Liver (tissue), 9 donors: ENCODE results near the gene DEK. TPM values are rescaled to one million over a fixed set of nuclear protein-coding genes. Genes with fewer than 3 reads are reported as not detected.
A peak's percentile ranks its signal among the peaks of the same experiment; 100 is the strongest.

Experiments used
- DNase-seq: peaks from one replicate; pipeline ENCODE4 v3.0.0-alpha.2; 2017; ENCODE audit warnings: low spot score
- H3K27ac ChIP-seq, 2 donors: one replicate each; pipeline ENCODE4 v1.7.0; 2013; ENCODE audit warnings: inconsistent platforms in 2 of 2, low read length in 2 of 2, control low read depth in 1 of 2, low read depth in 1 of 2, mild to moderate bottlenecking in 1 of 2
- H3K27me3 ChIP-seq, 4 donors: one replicate each; pipeline versions ENCODE4 v1.6.1 to v1.7.0; 2013; ENCODE audit warnings: low read length in 3 of 4, inconsistent platforms in 1 of 4, mild to moderate bottlenecking in 1 of 4, moderate library complexity in 1 of 4; ENCODE audit not compliant: control insufficient read depth in 4 of 4, insufficient read depth in 4 of 4
- H3K36me3 ChIP-seq, 4 donors: one replicate each; pipeline versions ENCODE4 v1.6.1 to v1.7.0; 2013; ENCODE audit warnings: low read length in 3 of 4, mild to moderate bottlenecking in 3 of 4, low read depth in 1 of 4, moderate library complexity in 1 of 4; ENCODE audit not compliant: control insufficient read depth in 4 of 4, insufficient read depth in 3 of 4
- H3K4me1 ChIP-seq, 4 donors: one replicate each; pipeline versions ENCODE4 v1.6.1 to v1.7.0; 2013; ENCODE audit warnings: low read length in 3 of 4, mild to moderate bottlenecking in 3 of 4, moderate library complexity in 1 of 4; ENCODE audit not compliant: control insufficient read depth in 4 of 4, insufficient read depth in 4 of 4
- H3K4me3 ChIP-seq, 3 donors: one replicate each; pipeline versions ENCODE4 v1.6.1 to v1.7.0; 2013; ENCODE audit warnings: low read length in 3 of 3, control low read depth in 1 of 3, low read depth in 1 of 3, mild to moderate bottlenecking in 1 of 3
- H3K9ac ChIP-seq, 2 donors: one replicate each; pipeline ENCODE4 v1.7.0; 2013; ENCODE audit warnings: low read length in 2 of 2, mild to moderate bottlenecking in 2 of 2, moderate library complexity in 2 of 2, control low read depth in 1 of 2, low read depth in 1 of 2
- H3K9me3 ChIP-seq, 4 donors: one replicate each; pipeline versions ENCODE4 v1.6.1 to v1.7.0; 2013; ENCODE audit warnings: low read length in 3 of 4; ENCODE audit not compliant: control insufficient read depth in 4 of 4
- ATF3 ChIP-seq: IDR thresholded peaks from 2 replicates; pipeline ENCODE4 v1.6.1; 2016; ENCODE audit warnings: antibody characterized with exemption
- CTCF ChIP-seq: fragments of 150-350 bp; IDR thresholded peaks from 2 replicates; pipeline ENCODE4 v1.5.1; 2017; ENCODE audit warnings: improper control_type of control experiment, low read depth, low read length; ENCODE audit not compliant: missing input control
- EGR1 ChIP-seq, 2 donors: IDR thresholded peaks; 2 replicates each; pipeline ENCODE4 v1.6.1; 2016 to 2018; ENCODE audit warnings: antibody characterized with exemption in 2 of 2, low read depth in 2 of 2
- FOXA1 ChIP-seq: IDR thresholded peaks from 2 replicates; pipeline ENCODE4 v1.6.1; 2016; ENCODE audit warnings: antibody characterized with exemption
- FOXA2 ChIP-seq: IDR thresholded peaks from 2 replicates; pipeline ENCODE4 v1.6.1; 2016; ENCODE audit warnings: antibody characterized with exemption
- GABPA ChIP-seq, 2 donors: IDR thresholded peaks in 1 of 2; conservative IDR thresholded peaks in 1 of 2; 2 replicates each; pipeline ENCODE4 v1.6.1; 2016; ENCODE audit warnings: antibody characterized with exemption in 2 of 2, mild to moderate bottlenecking in 1 of 2, moderate library complexity in 1 of 2
- HNF4A ChIP-seq, 2 donors: conservative IDR thresholded peaks; 2 replicates each; pipeline ENCODE4 v1.6.1; 2016; ENCODE audit warnings: antibody characterized with exemption in 2 of 2, mild to moderate bottlenecking in 2 of 2
- HNF4G ChIP-seq: IDR thresholded peaks from 2 replicates; pipeline ENCODE4 v1.6.1; 2016; ENCODE audit warnings: antibody characterized with exemption
- JUND ChIP-seq, 2 donors: IDR thresholded peaks; 2 replicates each; pipeline ENCODE4 v1.6.1; 2016; ENCODE audit warnings: antibody characterized with exemption in 2 of 2
- NR2F2 ChIP-seq: IDR thresholded peaks from 2 replicates; pipeline ENCODE4 v1.6.1; 2016; ENCODE audit warnings: antibody characterized with exemption
- RAD21 ChIP-seq, 2 donors: IDR thresholded peaks; 2 replicates each; pipeline ENCODE4 v1.6.1; 2016; ENCODE audit warnings: antibody characterized with exemption in 2 of 2, mild to moderate bottlenecking in 2 of 2
- RXRA ChIP-seq, 2 donors: IDR thresholded peaks; 2 replicates each; pipeline ENCODE4 v1.6.1; 2017 to 2018; ENCODE audit warnings: antibody characterized with exemption in 2 of 2, mild to moderate bottlenecking in 1 of 2
- SP1 ChIP-seq: IDR thresholded peaks from 2 replicates; pipeline ENCODE4 v1.6.1; 2018; ENCODE audit warnings: antibody characterized with exemption, mild to moderate bottlenecking
- TAF1 ChIP-seq: conservative IDR thresholded peaks from 2 replicates; pipeline ENCODE4 v1.6.1; 2016; ENCODE audit warnings: antibody characterized with exemption, mild to moderate bottlenecking
- WGBS: extraction: QIAGEN DNeasy Blood & Tissue Kit; methylation state at CpG from one replicate; pipeline ENCODE4 v1.1.7; 2013; 5-methylcytosine and 5-hydroxymethylcytosine counted together
- polyA plus RNA-seq, 2 donors: library from polyadenylated mRNA; stranded (reverse) in 1 of 2; unstranded in 1 of 2; fragments of 200-250 nt in 1 of 2; fragments of >200 nt in 1 of 2; fragmentation: Nextera tagmentation in 1 of 2; extraction: Ambion mirVana in 1 of 2; gene quantifications; one replicate each; pipeline versions ENCODE4 v1.2.1 to v1.2.3, GENCODE V29; 2013 to 2015
- total RNA-seq, 2 donors: library from RNA; depleted of rRNA; stranded (reverse); fragments of >200 nt; gene quantifications; one replicate each; pipeline ENCODE4 v1.2.3, GENCODE V29; 2014
- TF ChIP-seq, protein P1 (sequence below): IDR thresholded peaks from 2 replicates; pipeline ENCODE4 v1.6.1; 2016; ENCODE audit warnings: antibody characterized with exemption
- TF ChIP-seq, protein P2 (sequence below): IDR thresholded peaks from 2 replicates; pipeline ENCODE4 v1.6.1; 2016; ENCODE audit warnings: antibody characterized with exemption
- donor health status: healthy.
- donor health status: healthy.
- donor health status: healthy.
- donor health status: healthy.
- donor health status: healthy.

DEK gene
- total and polyA plus RNA-seq, 4 donors = 19.7 to 92.6 (median 26.8) TPM

- no peak for DNase-seq
- H3K27me3 ChIP-seq = peaks cover 2 to 4% (median 3%) of the 10 kb centered on the region in 4 donors
- no peaks in the 10 kb centered on the region for H3K9me3 ChIP-seq
- H3K4me3 ChIP-seq = no peak overlapping the region
- H3K9ac ChIP-seq = no peak overlapping the region
- peaks cover 3 to 14% (median 8%) of the 10 kb centered on the region in 4 donors for H3K4me1 ChIP-seq
- no peak overlapping the region for H3K27ac ChIP-seq
- TF ChIP-seq FOXA2 (no peak), CTCF (no peak), TAF1 (no peak), HNF4A (conservative IDR thresholded peaks at IDR 0.05) (no peak), JUND (IDR thresholded peaks at IDR 0.05) (no peak), ATF3 (no peak), SP1 (no peak), RAD21 (IDR thresholded peaks at IDR 0.05) (no peak), GABPA (IDR thresholded peaks at IDR 0.05 in 1 of 2, conservative IDR thresholded peaks at IDR 0.05 in 1 of 2) (no peak), EGR1 (IDR thresholded peaks at IDR 0.05; ENCODE audit: low read depth in 2 of 2) (no peak), RXRA (IDR thresholded peaks at IDR 0.05) (no peak)
- TF ChIP-seq, protein P1, sequence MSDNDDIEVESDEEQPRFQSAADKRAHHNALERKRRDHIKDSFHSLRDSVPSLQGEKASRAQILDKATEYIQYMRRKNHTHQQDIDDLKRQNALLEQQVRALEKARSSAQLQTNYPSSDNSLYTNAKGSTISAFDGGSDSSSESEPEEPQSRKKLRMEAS = no peak
- no peaks in the 10 kb centered on the region for H3K36me3 ChIP-seq
- WGBS = 94% methylated on average over 3 of the region's 3 CpGs
Observed at GRCh38 chr6:18279422-18279821, 15.1 kb upstream of the DEK start.

DNA sequence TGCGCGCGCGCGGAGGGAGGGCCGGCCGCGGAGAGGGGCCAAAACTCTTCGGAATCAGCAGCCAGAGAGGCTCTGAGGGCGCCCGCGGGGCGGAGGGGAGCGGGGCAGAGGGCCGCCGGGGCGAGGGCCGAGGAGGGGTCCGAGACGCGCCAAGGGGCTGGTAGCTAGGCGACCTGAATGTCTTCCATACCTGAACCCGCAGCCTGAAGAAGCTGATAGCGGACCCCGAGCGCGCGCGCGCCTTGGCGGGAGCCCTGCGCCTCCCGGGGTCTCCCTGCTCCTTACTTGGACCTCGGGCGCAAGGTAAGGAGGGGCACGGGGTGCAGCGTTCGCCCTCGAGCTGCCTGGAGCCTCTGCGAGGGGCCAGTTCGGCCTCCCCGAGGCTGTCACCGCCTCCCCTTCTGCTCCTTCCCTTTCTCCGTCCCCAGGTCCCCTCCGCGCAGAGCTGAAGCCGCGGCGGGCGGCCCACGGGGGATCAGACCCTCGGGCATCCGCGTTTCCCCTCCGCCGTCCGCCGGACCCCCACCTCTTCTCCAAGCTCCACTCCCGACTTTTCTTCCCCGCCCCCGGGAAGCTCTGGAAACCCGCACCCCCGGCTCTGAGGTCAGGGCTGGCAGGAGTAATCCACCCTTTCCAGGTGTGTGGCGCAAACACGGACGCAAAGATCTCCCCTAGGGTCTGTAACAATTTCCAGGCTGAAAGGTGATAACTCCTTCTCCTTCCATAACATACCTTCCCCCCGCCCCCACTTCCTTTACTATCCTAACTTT is 13.1 kb upstream of the DEK start:
- H3K4me1 ChIP-seq = peaks cover 3 to 14% (median 8%) of the 10 kb centered on the region in 4 donors
- H3K27me3 ChIP-seq = peaks cover 2 to 4% (median 3%) of the 10 kb centered on the region in 4 donors
- H3K36me3 ChIP-seq = no peaks in the 10 kb centered on the region
- no peak overlapping the region for H3K9ac ChIP-seq
- DNase-seq = no peak
- H3K9me3 ChIP-seq = no peaks in the 10 kb centered on the region
- 3% methylated on average over 67 of the region's 67 CpGs for WGBS
- H3K27ac ChIP-seq = no peak overlapping the region
- peak overlapping the region in 2 of 3 donors; percentile 32 to 49 for H3K4me3 ChIP-seq
- TF ChIP-seq, protein P2, sequence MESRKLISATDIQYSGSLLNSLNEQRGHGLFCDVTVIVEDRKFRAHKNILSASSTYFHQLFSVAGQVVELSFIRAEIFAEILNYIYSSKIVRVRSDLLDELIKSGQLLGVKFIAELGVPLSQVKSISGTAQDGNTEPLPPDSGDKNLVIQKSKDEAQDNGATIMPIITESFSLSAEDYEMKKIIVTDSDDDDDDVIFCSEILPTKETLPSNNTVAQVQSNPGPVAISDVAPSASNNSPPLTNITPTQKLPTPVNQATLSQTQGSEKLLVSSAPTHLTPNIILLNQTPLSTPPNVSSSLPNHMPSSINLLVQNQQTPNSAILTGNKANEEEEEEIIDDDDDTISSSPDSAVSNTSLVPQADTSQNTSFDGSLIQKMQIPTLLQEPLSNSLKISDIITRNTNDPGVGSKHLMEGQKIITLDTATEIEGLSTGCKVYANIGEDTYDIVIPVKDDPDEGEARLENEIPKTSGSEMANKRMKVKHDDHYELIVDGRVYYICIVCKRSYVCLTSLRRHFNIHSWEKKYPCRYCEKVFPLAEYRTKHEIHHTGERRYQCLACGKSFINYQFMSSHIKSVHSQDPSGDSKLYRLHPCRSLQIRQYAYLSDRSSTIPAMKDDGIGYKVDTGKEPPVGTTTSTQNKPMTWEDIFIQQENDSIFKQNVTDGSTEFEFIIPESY = no peak
- TF ChIP-seq HNF4G (no peak), EGR1 (IDR thresholded peaks at IDR 0.05; ENCODE audit: low read depth in 2 of 2) (no peak), NR2F2 (no peak), TAF1 (no peak), FOXA2 (no peak), ATF3 (no peak), FOXA1 (no peak), SP1 (no peak), HNF4A (conservative IDR thresholded peaks at IDR 0.05) (no peak), GABPA (IDR thresholded peaks at IDR 0.05 in 1 of 2, conservative IDR thresholded peaks at IDR 0.05 in 1 of 2) (no peak), RAD21 (IDR thresholded peaks at IDR 0.05) (no peak), JUND (IDR thresholded peaks at IDR 0.05) (no peak)
- TF ChIP-seq, protein P1 = no peak
